HG03108 (cell line): ENCODE results near the gene OR4F6.
"Not testable (repeated sequence)": the region's sequence is repeated elsewhere in the genome, so short reads cannot be mapped to it uniquely, and the experiment has no call there.

Source experiments
- ATAC-seq: cut with Tn5 transposase; IDR thresholded peaks from one replicate; pipeline ENCODE4 v1.9.1; 2021; ENCODE audit warnings: moderate library complexity; ENCODE audit not compliant: unreplicated experiment

The OR4F6 gene, protein sequence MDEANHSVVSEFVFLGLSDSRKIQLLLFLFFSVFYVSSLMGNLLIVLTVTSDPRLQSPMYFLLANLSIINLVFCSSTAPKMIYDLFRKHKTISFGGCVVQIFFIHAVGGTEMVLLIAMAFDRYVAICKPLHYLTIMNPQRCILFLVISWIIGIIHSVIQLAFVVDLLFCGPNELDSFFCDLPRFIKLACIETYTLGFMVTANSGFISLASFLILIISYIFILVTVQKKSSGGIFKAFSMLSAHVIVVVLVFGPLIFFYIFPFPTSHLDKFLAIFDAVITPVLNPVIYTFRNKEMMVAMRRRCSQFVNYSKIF

GRCh38 chr15:101803209-101803608, at the start of gene OR4F6:
Gene OR4F6, plus strand, starts transcription at chr15:101803509. Its CDS starts 2,211 bp downstream, at chr15:101805720.
- ATAC-seq, result no peak

DNA sequence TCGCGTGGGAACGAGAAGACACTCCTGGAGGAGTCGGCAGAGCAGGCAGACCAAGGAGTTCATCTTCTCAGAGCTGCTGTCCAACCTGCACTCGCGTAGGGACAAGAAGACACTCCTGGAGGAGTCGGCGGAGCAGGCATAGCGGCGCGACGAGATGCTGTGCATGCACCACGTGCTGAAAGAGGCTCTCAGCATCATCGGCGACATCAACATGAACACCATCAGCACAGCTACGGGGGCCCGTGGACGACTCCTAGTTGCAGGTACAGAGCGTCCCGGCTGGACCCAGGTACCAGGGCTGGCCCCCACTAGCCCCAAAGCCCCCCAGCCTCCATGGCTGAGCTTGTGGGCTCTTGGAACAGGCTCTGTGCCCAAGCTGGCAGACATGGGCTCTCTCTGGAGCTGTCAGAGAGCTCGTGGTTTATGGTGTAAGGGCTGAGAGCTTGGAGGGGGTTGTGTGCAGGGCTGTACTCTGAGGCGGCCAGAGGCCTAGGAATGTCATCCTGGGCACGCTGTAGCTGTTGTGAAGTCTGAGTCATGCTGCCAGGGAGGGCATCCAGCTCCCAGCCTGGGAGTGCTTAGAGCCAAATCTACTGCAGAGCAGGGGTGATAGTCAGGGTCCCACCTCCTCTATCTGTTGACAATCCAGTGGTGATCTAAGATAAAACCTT, 38.5 kb upstream of the OR4F6 start:
- ATAC-seq, result not testable (repeated sequence)

GRCh38 chr15:101765340-101765671, 38.0 kb upstream of the OR4F6 start:
- ATAC-seq, result not testable (repeated sequence)

DNA sequence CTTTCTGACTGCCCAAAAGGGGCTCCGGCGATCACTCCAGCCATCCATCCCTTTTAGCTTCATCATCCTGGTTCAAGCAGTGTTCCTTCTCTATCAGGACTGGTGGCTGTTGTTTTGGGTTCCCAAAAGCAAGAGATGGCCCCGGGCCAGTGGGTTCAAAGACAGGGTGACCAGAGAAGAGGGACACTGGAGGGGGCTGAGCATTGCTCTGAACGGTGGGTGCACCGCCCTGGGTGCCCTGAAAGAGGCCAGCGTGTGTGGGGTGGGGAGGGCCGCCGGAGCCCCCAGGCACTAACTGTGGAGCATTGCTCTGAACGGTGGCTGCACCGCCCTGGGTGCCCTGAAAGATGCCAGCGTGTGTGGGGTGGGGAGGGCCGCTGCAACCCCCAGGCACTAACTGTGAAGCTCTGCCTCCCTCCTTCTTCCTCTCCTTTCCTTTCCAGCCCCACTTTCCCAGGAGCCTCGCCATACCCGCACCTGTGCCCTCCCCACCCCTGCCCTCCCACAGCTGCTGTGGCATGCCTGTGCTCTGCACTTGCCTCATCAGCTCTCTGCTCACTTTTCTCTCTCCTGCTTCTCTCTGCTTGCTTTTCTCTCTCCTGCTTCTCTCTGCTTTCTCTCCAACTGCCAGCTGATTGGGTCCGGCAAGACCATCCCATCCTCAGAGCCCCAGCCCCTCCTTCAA, 37.4 kb upstream of the OR4F6 start:
- no peak for ATAC-seq

GRCh38 chr15:101767083-101767640, 36.1 kb upstream of the OR4F6 start:
- ATAC-seq, result not testable (repeated sequence)

- ATAC-seq, result no peak
These were observed 30.4 kb upstream of the OR4F6 start for GRCh38 chr15:101772921-101773320.

- no peak for ATAC-seq
These were observed 29.7 kb upstream of the OR4F6 start for GRCh38 chr15:101773496-101774100.

GRCh38 chr15:101775136-101775535, 28.2 kb upstream of the OR4F6 start:
- ATAC-seq, result no peak

GRCh38 chr15:101778576-101778975, 24.7 kb upstream of the OR4F6 start:
- ATAC-seq, result not testable (repeated sequence)

DNA sequence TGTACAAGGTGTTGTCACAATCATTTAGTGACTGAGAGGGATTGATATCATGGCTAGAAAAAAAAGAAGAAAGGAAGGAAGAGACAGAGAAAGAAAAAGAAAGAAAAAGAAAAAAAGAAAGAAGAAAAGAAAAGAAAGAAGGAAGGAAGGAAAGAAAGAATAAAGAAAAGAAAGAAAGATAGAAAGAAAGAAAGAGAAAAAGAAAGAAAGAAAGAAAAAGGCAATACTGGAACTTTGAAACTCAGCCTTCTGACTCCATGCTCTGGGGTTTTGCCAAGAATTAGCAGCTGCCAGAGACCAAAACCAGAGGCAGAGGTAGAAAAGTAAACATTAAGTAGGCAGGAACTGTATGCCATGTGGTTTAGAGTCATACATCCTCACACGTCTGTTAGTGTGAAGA, 23.1 kb upstream of the OR4F6 start:
- not testable (repeated sequence) for ATAC-seq

DNA sequence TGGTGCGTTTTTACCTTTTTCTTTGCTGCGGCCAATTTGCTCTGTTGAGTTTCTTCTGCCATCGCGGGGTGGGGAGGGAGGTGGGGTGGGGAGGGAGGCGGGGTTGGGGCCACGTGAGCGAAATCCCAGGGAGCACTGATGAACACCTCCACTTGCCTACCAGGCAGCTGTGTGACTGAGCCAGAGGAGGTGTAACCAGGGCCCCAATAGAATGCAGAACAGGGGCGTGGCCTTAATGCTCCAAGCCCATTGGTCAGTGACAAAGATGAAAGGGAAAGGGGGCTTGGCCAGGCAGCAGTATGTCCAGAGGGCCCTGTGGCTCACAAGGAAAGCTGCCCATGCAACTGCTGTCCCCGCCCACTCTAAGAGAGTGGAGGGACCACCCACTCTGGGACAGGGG, 21.4 kb upstream of the OR4F6 start:
- ATAC-seq, result no peak

- no peak for ATAC-seq
These were observed 18.7 kb upstream of the OR4F6 start for GRCh38 chr15:101784644-101785043.

DNA sequence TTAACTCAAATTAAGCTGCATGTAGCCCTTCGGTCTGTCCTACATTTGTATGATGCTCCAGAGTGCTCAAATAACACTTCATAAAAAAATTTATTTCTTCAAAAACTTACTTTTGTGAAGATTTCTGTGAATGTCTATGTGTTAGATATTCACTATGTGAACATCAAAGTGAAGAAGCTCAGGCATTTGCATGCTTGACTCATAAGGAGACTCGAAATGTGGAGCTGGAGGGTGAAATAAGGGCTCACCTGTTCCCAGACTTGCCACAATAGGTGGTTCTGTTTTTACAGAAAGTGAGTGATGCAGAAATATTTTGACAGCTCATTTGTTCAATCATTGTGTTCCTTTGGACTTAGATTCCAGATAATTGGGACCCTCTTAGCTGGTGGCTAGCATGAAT, 16.9 kb upstream of the OR4F6 start:
- ATAC-seq, result not testable (repeated sequence)

GRCh38 chr15:101788001-101788400, 15.3 kb upstream of the OR4F6 start:
- ATAC-seq, result not testable (repeated sequence)

DNA sequence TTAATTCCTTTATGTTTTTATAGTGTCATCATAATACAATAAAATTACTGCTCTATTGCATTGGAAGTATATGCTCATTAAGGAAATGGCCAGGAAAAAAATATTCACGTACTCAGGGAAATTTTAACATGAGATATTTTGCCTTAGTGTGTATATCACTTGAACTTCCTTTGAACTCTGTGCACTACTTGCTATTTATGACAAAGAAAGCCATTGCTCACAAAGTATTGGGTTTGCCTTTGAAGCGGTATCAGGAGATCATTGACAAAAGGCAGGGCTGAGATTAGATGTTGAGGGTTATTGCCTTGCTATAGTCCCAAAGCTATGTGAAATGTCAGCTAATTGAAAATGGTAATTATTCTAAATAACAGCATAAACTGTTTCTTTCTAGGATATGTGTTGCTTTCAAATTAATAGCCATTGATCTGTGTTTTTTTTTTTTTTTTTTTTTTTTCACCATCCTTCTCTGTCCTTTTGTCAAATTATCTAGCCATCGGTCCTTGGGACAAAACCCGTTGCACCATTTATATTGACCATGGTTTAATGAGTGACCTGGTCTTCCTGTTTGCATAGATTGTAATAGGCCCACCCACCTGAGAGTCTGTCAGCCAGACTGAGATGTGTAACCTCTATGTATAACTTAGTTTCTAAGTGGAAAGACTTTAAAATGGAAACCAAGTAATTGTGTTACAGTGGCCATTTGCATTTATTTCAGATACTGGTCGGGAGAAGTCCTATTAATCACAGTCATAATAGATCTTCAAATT, 14.6 kb upstream of the OR4F6 start:
- not testable (repeated sequence) for ATAC-seq

DNA sequence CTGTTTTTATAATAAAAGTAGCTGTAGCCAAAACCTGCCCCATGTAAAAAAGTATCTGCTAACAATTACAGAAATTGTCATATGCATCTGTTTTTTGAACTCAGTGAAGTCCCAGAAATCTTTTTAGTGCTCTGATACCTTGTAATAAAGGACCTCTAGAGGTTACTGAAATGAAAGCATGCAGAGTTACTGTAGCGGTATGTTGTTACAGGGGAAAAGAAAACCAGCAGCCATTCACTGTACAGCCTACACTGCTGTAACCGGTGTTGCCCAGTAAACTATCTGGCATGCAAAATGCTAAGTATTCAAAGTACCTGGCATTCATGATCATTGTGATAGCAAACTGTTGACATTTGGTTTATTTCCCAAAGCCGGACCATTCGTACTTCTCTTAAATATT, 12.6 kb upstream of the OR4F6 start:
- ATAC-seq, result not testable (repeated sequence)

DNA sequence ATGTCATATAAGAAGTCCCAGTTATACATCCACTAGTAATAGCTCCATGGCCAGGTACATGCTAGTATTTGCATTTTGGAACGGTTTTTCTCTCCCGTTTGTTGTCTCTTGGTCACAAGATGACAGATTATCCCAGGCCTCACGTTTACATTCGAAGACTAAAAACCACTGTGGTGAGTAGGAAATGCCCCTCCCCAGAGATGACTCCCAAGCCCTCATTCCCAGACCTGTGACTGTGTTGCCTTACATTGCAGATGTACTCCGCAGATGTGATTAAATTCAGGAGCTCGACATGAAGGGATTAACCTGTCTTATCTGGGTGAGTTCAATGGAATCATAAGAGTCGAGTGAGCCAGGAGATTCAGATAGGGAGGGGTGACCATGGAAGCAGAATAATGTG, 9.3 kb upstream of the OR4F6 start:
- not testable (repeated sequence) for ATAC-seq

- no peak for ATAC-seq
These were observed 7.9 kb upstream of the OR4F6 start for GRCh38 chr15:101795455-101795854.

- no peak for ATAC-seq
These were observed 3.6 kb upstream of the OR4F6 start for GRCh38 chr15:101799665-101800064.

GRCh38 chr15:101801048-101801447, 2.3 kb upstream of the OR4F6 start:
- ATAC-seq, result no peak
